ENCODE data around the gene THOC5. TPM values are rescaled to one million over a fixed set of nuclear protein-coding genes. Genes with fewer than 3 reads are reported as not detected.

THOC5 gene
- total RNA-seq, 1 experiment from 2014 or later: 42.3 TPM

GRCh38 chr22:29517215-29517908 lies 36.2 kb downstream of the THOC5 start:
- BruUV-seq (replicated peaks): no TSS peak
- POLR2A ChIA-PET (ENCODE audit: unreplicated experiment): no interaction called here
- no peak overlapping the region for H3K4me3 ChIP-seq
- no peak overlapping the region for H3K4me2 ChIP-seq
- no peak overlapping the region for H3K27ac ChIP-seq
- no peaks in the 10 kb centered on the region for H3F3A ChIP-seq (ENCODE audit: insufficient read depth, low read depth)
- H4K20me1 ChIP-seq (ENCODE audit: insufficient read depth): no peaks in the 10 kb centered on the region
- H3K4me1 ChIP-seq (replicated peaks; ENCODE audit: insufficient read depth): no peaks in the 10 kb centered on the region
- DNase-seq: no peak
- TF ChIP-seq CTCF (conservative IDR thresholded peaks at IDR 0.05) (no peak), EZH2 (IDR thresholded peaks at IDR 0.05; ENCODE audit: low read depth) (no peak)
- no peaks in the 10 kb centered on the region for H3K79me2 ChIP-seq (ENCODE audit: low read depth)
- no peaks in the 10 kb centered on the region for H3K9me2 ChIP-seq (ENCODE audit: insufficient read depth)
- H2AFZ ChIP-seq: no peak overlapping the region
- intact Hi-C loops (cut with micrococcal nuclease; ENCODE audit: unreplicated experiment): no loop called here
- H3K9me3 ChIP-seq (ENCODE audit: insufficient read depth, low read depth): no peaks in the 10 kb centered on the region
- H3K36me3 ChIP-seq (ENCODE audit: low read depth): peaks cover 7% of the 10 kb centered on the region
- CTCF ChIA-PET: no interaction called here
- no peaks in the 10 kb centered on the region for H3K27me3 ChIP-seq (ENCODE audit: insufficient read depth, low read depth)

DNA sequence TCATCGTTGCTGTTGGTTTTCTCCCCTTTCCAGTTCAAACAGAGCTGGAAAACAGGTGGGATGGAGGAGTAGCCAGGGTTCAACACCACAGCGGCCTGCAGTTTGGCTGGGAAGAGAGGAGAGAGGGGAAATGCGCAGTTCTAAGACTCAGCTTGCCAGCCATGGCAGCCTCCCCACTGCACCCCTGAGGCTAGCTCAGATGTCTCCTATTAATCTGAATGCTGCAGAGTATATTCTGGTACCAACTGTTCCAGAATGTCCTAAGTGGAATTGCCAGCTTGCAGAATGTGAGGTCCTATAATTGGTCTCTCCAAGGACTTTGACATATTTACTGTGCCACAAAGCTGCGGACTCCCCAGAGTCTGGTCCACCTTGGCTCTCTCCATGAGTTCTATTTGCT lies 41.5 kb downstream of the THOC5 start:
- H3K4me3 ChIP-seq: no peak overlapping the region
- H3K27ac ChIP-seq: no peak overlapping the region
- H4K20me1 ChIP-seq (ENCODE audit: insufficient read depth): no peaks in the 10 kb centered on the region
- H3K27me3 ChIP-seq (ENCODE audit: insufficient read depth, low read depth): no peaks in the 10 kb centered on the region
- ChIA-PET CTCF (no interaction called here), POLR2A (ENCODE audit: unreplicated experiment) (no interaction called here)
- intact Hi-C loops (cut with micrococcal nuclease; ENCODE audit: unreplicated experiment): no loop called here
- no peak overlapping the region for H2AFZ ChIP-seq
- H3K36me3 ChIP-seq (ENCODE audit: low read depth): no peaks in the 10 kb centered on the region; the same call in 1 of the 2 replicates
- no peak for DNase-seq
- H3F3A ChIP-seq (ENCODE audit: insufficient read depth, low read depth): no peaks in the 10 kb centered on the region
- TF ChIP-seq EZH2 (IDR thresholded peaks at IDR 0.05; ENCODE audit: low read depth): no peak
- no peak for TF ChIP-seq CTCF (conservative IDR thresholded peaks at IDR 0.05)
- no TSS peak for BruUV-seq (replicated peaks)
- H3K9me3 ChIP-seq (ENCODE audit: insufficient read depth, low read depth): no peaks in the 10 kb centered on the region
- no peaks in the 10 kb centered on the region for H3K4me1 ChIP-seq (replicated peaks; ENCODE audit: insufficient read depth)
- H3K9me2 ChIP-seq (ENCODE audit: insufficient read depth): no peaks in the 10 kb centered on the region
- H3K79me2 ChIP-seq (ENCODE audit: low read depth): no peaks in the 10 kb centered on the region
- no peak overlapping the region for H3K4me2 ChIP-seq

DNA sequence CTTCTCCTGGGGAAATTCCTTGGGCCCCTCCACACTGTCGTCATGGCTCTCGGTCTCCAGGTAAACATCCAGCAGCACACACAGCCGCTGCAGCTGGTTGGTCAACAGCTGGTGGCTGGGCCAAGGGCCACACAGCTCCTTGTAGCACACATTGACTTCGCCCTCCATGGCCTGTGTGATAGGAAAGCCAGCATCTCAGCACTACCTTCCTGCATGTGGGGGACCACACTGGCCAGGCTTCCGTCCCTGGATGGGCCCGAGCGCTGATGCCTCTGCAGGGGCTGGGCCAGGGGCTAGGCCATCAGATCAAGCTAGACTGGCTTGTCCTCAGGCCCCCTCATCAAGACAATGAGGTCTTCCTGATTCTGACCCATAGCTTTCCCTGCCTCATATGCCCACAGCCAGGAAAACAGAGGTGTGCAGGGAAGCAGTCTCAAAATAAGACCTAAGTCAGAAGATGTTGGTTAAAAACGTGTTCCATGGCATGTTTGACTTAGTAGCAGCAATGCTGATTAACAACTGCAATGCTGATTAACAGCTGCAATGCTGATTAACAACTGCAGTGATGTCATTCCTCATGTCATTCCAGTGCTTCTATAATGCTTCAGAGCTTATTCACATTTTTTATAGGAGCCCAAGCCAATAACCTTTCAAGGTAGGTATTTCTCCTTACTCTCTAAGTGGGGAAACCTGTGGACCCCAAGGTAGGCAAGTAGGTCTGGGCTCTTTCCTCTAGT lies 42.3 kb downstream of the THOC5 start:
- H3K4me1 ChIP-seq (replicated peaks; ENCODE audit: insufficient read depth): no peaks in the 10 kb centered on the region
- H2AFZ ChIP-seq: no peak overlapping the region
- intact Hi-C loops (cut with micrococcal nuclease; ENCODE audit: unreplicated experiment): no loop called here
- H3K4me2 ChIP-seq: no peak overlapping the region
- no peaks in the 10 kb centered on the region for H3K36me3 ChIP-seq (ENCODE audit: low read depth)
- no peaks in the 10 kb centered on the region for H4K20me1 ChIP-seq (ENCODE audit: insufficient read depth)
- DNase-seq: no peak
- BruUV-seq (replicated peaks): no TSS peak
- H3K27ac ChIP-seq: no peak overlapping the region
- no peaks in the 10 kb centered on the region for H3K9me2 ChIP-seq (ENCODE audit: insufficient read depth)
- no peaks in the 10 kb centered on the region for H3F3A ChIP-seq (ENCODE audit: insufficient read depth, low read depth)
- H3K79me2 ChIP-seq (ENCODE audit: low read depth): no peaks in the 10 kb centered on the region
- H3K9me3 ChIP-seq (ENCODE audit: insufficient read depth, low read depth): no peaks in the 10 kb centered on the region
- H3K27me3 ChIP-seq (ENCODE audit: insufficient read depth, low read depth): no peaks in the 10 kb centered on the region
- CTCF ChIA-PET: no interaction called here
- no peak for TF ChIP-seq CTCF (conservative IDR thresholded peaks at IDR 0.05)
- no peak for TF ChIP-seq EZH2 (IDR thresholded peaks at IDR 0.05; ENCODE audit: low read depth)
- no peak overlapping the region for H3K4me3 ChIP-seq
- POLR2A ChIA-PET (ENCODE audit: unreplicated experiment): no interaction called here
